H9 (cell line): Measurements from ENCODE around the gene ZNF652. TPM values are rescaled to one million over a fixed set of nuclear protein-coding genes. Genes with fewer than 3 reads are reported as not detected.

Experiments used
- DNase-seq: peaks from one replicate; pipeline ENCODE4 v3.0.0-alpha.2; 2017
- H2AFZ ChIP-seq: one replicate; pipeline ENCODE4 v1.6.1; 2013; ENCODE audit warnings: mild to moderate bottlenecking, low read length, control low read depth, moderate library complexity
- H2AK5ac ChIP-seq: 2 replicates; pipeline ENCODE4 v1.6.1; 2013; ENCODE audit warnings: low read length, control low read depth, mixed read lengths; ENCODE audit not compliant: insufficient read length
- H2BK120ac ChIP-seq: one replicate; pipeline ENCODE4 v1.6.1; 2013; ENCODE audit warnings: low read depth, mild to moderate bottlenecking, low read length, control low read depth, inconsistent platforms; ENCODE audit not compliant: poor library complexity, severe bottlenecking
- H2BK12ac ChIP-seq: 2 replicates; pipeline ENCODE4 v1.6.1; 2013; ENCODE audit warnings: low read length, control low read depth, mixed read lengths, low read depth; ENCODE audit not compliant: insufficient read length
- H2BK15ac ChIP-seq: 2 replicates; pipeline ENCODE4 v1.6.1; 2013; ENCODE audit warnings: low read depth, low read length, control low read depth
- H2BK20ac ChIP-seq: one replicate; pipeline ENCODE4 v1.6.1; 2013; ENCODE audit warnings: low read depth, mild to moderate bottlenecking, low read length, control low read depth, inconsistent platforms; ENCODE audit not compliant: poor library complexity, severe bottlenecking
- H2BK5ac ChIP-seq: 2 replicates; pipeline ENCODE4 v1.6.1; 2013; ENCODE audit warnings: low read length, control low read depth, mixed read lengths; ENCODE audit not compliant: insufficient read length
- H3K14ac ChIP-seq: 2 replicates; pipeline ENCODE4 v1.6.1; 2013; ENCODE audit warnings: low read length, control low read depth; ENCODE audit not compliant: insufficient read depth
- H3K18ac ChIP-seq: 2 replicates; pipeline ENCODE4 v1.6.1; 2013; ENCODE audit warnings: low read depth, mild to moderate bottlenecking, mixed read lengths, low read length, control low read depth; ENCODE audit not compliant: insufficient read length
- H3K23ac ChIP-seq: 2 replicates; pipeline ENCODE4 v1.6.1; 2013; ENCODE audit warnings: low read length, control low read depth, mixed read lengths, low read depth; ENCODE audit not compliant: insufficient read length
- H3K23me2 ChIP-seq: 2 replicates; pipeline ENCODE4 v1.6.1; 2013; ENCODE audit warnings: low read depth, mild to moderate bottlenecking, mixed read lengths, low read length, control low read depth; ENCODE audit not compliant: insufficient read length, poor library complexity, severe bottlenecking
- H3K27ac ChIP-seq: 2 replicates; pipeline ENCODE4 v1.5.1; 2013; ENCODE audit warnings: low read length, control low read depth, mixed read lengths, low read depth; ENCODE audit not compliant: insufficient read length
- H3K27me3 ChIP-seq: 2 replicates; pipeline ENCODE4 v1.6.1; 2013; ENCODE audit warnings: low read length, control low read depth, inconsistent platforms; ENCODE audit not compliant: insufficient read depth
- H3K4ac ChIP-seq: 2 replicates; pipeline ENCODE4 v1.6.1; 2013; ENCODE audit warnings: low read depth, mild to moderate bottlenecking, control low read depth, inconsistent platforms, low read length, moderate library complexity
- H3K4me1 ChIP-seq: 2 replicates; pipeline ENCODE4 v1.6.1; 2013; ENCODE audit warnings: low read length, control low read depth, inconsistent platforms; ENCODE audit not compliant: insufficient read depth
- H3K4me2 ChIP-seq: 2 replicates; pipeline ENCODE4 v1.6.1; 2013; ENCODE audit warnings: low read length, control low read depth, mixed read lengths; ENCODE audit not compliant: insufficient read length, insufficient read depth
- H3K56ac ChIP-seq: 2 replicates; pipeline ENCODE4 v1.6.1; 2013; ENCODE audit warnings: low read depth, mild to moderate bottlenecking, mixed read lengths, low read length, control low read depth; ENCODE audit not compliant: insufficient read length
- H3K79me1 ChIP-seq: 2 replicates; pipeline ENCODE4 v1.6.1; 2013; ENCODE audit warnings: low read depth, mild to moderate bottlenecking, moderate library complexity, low read length, control low read depth, inconsistent platforms; ENCODE audit not compliant: insufficient read depth, poor library complexity, severe bottlenecking
- H3K79me2 ChIP-seq: 2 replicates; pipeline ENCODE4 v1.6.1; 2013; ENCODE audit warnings: low read length, control low read depth, inconsistent platforms; ENCODE audit not compliant: insufficient read depth
- H3K9ac ChIP-seq: 2 replicates; pipeline ENCODE4 v1.6.1; 2013; ENCODE audit warnings: low read length, control low read depth, mixed read lengths; ENCODE audit not compliant: insufficient read length; ENCODE audit errors: extremely low read depth
- H3K9me3 ChIP-seq: one replicate; pipeline ENCODE4 v1.6.1; 2013; ENCODE audit warnings: low read depth, low read length, inconsistent platforms; ENCODE audit not compliant: control insufficient read depth
- H3T11ph ChIP-seq: one replicate; pipeline ENCODE4 v1.6.1; 2013; ENCODE audit warnings: mild to moderate bottlenecking, low read length, control low read depth, inconsistent platforms
- H4K20me1 ChIP-seq: one replicate; pipeline ENCODE4 v1.6.1; 2013; ENCODE audit not compliant: control insufficient read depth, insufficient read length, insufficient read depth
- H4K5ac ChIP-seq: 2 replicates; pipeline ENCODE4 v1.6.1; 2013; ENCODE audit warnings: low read depth, mild to moderate bottlenecking, mixed read lengths, low read length, control low read depth; ENCODE audit not compliant: insufficient read length
- H4K8ac ChIP-seq: replicated peaks from 2 replicates; pipeline ENCODE4 v1.6.1; 2013; ENCODE audit warnings: low read length, control low read depth, mixed read lengths, low read depth; ENCODE audit not compliant: insufficient read length
- H4K91ac ChIP-seq: 2 replicates; pipeline ENCODE4 v1.6.1; 2013; ENCODE audit warnings: low read depth, mild to moderate bottlenecking, moderate library complexity, mixed read lengths, low read length, control low read depth; ENCODE audit not compliant: insufficient read length
- H3K27ac Mint-ChIP-seq, 3 experiments: 2 replicates in 2 of 3; 3 replicates in 1 of 3; pipeline ENCODE4 v1.8.0; 2020 to 2021; ENCODE audit warnings: mixed read lengths in 3 of 3, mild to moderate bottlenecking in 1 of 3, moderate library complexity in 1 of 3
- H3K27me3 Mint-ChIP-seq: 2 replicates; pipeline ENCODE4 v1.8.0; 2021; ENCODE audit warnings: low read depth, mild to moderate bottlenecking, moderate library complexity, mixed read lengths
- H3K36me3 Mint-ChIP-seq, 3 experiments: 2 replicates in 2 of 3; 3 replicates in 1 of 3; pipeline ENCODE4 v1.8.0; 2020 to 2021; ENCODE audit warnings: low read depth in 3 of 3, mixed read lengths in 3 of 3; ENCODE audit not compliant: insufficient read depth in 1 of 3
- H3K4me1 Mint-ChIP-seq, 2 experiments: 2 replicates each; pipeline ENCODE4 v1.8.0; 2020; ENCODE audit warnings: mixed read lengths in 2 of 2
- H3K4me3 Mint-ChIP-seq, 2 experiments: 2 replicates in 1 of 2; 3 replicates in 1 of 2; pipeline ENCODE4 v1.8.0; 2020 to 2021; ENCODE audit warnings: mild to moderate bottlenecking in 2 of 2, mixed read lengths in 2 of 2, moderate library complexity in 1 of 2
- H3K9me3 Mint-ChIP-seq, 2 experiments: 2 replicates in 1 of 2; 3 replicates in 1 of 2; pipeline ENCODE4 v1.8.0; 2020; ENCODE audit warnings: mild to moderate bottlenecking in 2 of 2, mixed read lengths in 2 of 2, moderate library complexity in 1 of 2
- CTCF ChIP-seq: fragments of 200-600 bp; sonication (generic); conservative IDR thresholded peaks from 3 replicates; pipeline ENCODE4 v1.8.0; 2021; ENCODE audit warnings: antibody characterized with exemption, mild to moderate bottlenecking
- WGBS: extraction: QIAGEN DNeasy Blood & Tissue Kit; methylation state at CpG from one replicate; pipeline ENCODE4 v1.1.7; 2013; ENCODE audit warnings: missing lambda C conversion rate, low lambda C conversion rate, mixed read lengths; ENCODE audit not compliant: insufficient read length; ENCODE audit errors: extremely low coverage; 5-methylcytosine and 5-hydroxymethylcytosine counted together
- total RNA-seq: library from RNA; stranded (reverse); gene quantifications from 2 replicates; pipeline ENCODE4 v1.2.1, GENCODE V29; 2021

ZNF652 gene
- total RNA-seq, 1 experiment from 2014 or later, result 33.6 TPM

DNA sequence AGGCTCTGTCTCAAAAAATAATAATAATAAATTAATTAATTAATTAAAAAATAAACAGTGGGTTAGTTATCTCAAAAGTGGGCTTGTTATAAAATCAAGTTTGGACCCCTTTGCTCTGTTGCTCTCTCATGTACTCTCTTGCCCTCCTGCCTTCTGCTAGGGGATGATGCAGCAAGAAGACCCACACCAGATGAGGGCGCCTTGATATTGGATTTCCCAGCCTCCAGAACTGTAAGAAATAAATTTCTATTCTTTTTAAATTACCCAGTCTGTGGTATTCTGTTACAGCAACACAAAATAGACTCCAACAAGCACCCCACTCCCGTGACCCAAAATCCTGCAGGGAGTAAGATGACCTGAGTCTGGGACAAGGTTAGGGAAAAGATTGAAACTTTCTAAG, 2.1 kb upstream of the ZNF652 start:
- DNase-seq, result no peak
- Histone ChIP-seq H3K56ac (no peak overlapping the region), H2BK12ac (no peak overlapping the region), H3T11ph (no peak overlapping the region), H3K4me2 (no peak overlapping the region), H3K14ac (no peak overlapping the region), H3K9ac (no peak overlapping the region), H3K9me3 (no peaks in the 10 kb centered on the region), H2AFZ (no peak overlapping the region), H3K27me3 (no peaks in the 10 kb centered on the region), H3K79me2 (peaks cover 4% of the 10 kb centered on the region; the same call in 1 of the 2 replicates), H2BK15ac (no peak overlapping the region), H3K4me1 (no peaks in the 10 kb centered on the region), H2BK20ac (no peak overlapping the region), H4K91ac (no peak overlapping the region), H2AK5ac (no peak overlapping the region), H3K18ac (no peak overlapping the region), H4K20me1 (no peaks in the 10 kb centered on the region), H2BK120ac (no peak overlapping the region), H3K79me1 (no peaks in the 10 kb centered on the region), H4K5ac (no peak overlapping the region), H2BK5ac (no peak overlapping the region), H4K8ac (no peak overlapping the region), H3K27ac (no peak overlapping the region), H3K23ac (no peak overlapping the region), H3K23me2 (peaks cover 15% of the 10 kb centered on the region), H3K4ac (no peak overlapping the region)
- H3K9me3 Mint-ChIP-seq, result no peaks in the 10 kb centered on the region
- H3K27ac Mint-ChIP-seq, result no peak overlapping the region
- no peaks in the 10 kb centered on the region for H3K36me3 Mint-ChIP-seq
- peaks cover 32 to 39% of the 10 kb centered on the region in 2 experiments for H3K4me1 Mint-ChIP-seq
- WGBS, result no CpG with 5 or more reads among the region's 2 CpGs
- H3K4me3 Mint-ChIP-seq, result no peak overlapping the region
- TF ChIP-seq CTCF, result no peak
- no peaks in the 10 kb centered on the region for H3K27me3 Mint-ChIP-seq
